PC-3 (cell line): ENCODE measurements around the gene C19orf25. TPM values are rescaled to one million over a fixed set of nuclear protein-coding genes. Genes with fewer than 3 reads are reported as not detected.

Source experiments
- ATAC-seq: fragments of 200-7000 bp; cut with Tn5 transposase; 2 replicates; pipeline ENCODE4 v1.9.1; 2020; ENCODE audit warnings: mild to moderate bottlenecking, moderate library complexity
- BruUV-seq: library from RNA; stranded (reverse); fragments of 400-500 nt; replicated peaks from 2 replicates; lab custom pipeline; 2021; lab: Mats Ljungman, UMichigan
- CTCF ChIA-PET: fragments of 300-600 bp; sonication (Branson Sonifier 250); formaldehyde crosslinking; loops from one replicate; lab custom pipeline; 2022; ENCODE audit warnings: antibody characterized with exemption; lab: Charles Lee
- POLR2A ChIA-PET: fragments of 300-600 bp; sonication (Branson Sonifier 250); formaldehyde crosslinking; loops from one replicate; lab custom pipeline; 2022; ENCODE audit warnings: antibody characterized with exemption; ENCODE audit not compliant: unreplicated experiment; lab: Charles Lee
- DNase-seq: peaks from one replicate; pipeline ENCODE4 v3.0.0-alpha.2; 2015
- H2AFZ ChIP-seq: fragments of 300-600 bp; sonication (generic); 2 replicates; pipeline ENCODE4 v1.6.0; 2016; ENCODE audit warnings: antibody characterized with exemption, low read length
- H3F3A ChIP-seq: fragments of 300-600 bp; sonication (generic); one replicate; pipeline ENCODE4 v1.6.0; 2017; ENCODE audit warnings: antibody characterized with exemption, low read length, control low read depth, mild to moderate bottlenecking; ENCODE audit not compliant: unreplicated experiment
- H3K27ac ChIP-seq: fragments of 300-600 bp; sonication (generic); 2 replicates; pipeline ENCODE4 v1.5.1; 2016; ENCODE audit warnings: mild to moderate bottlenecking, low read length
- H3K27me3 ChIP-seq: fragments of 300-600 bp; sonication (generic); 2 replicates; pipeline ENCODE4 v1.6.1; 2016; ENCODE audit warnings: low read length, mixed read lengths
- H3K36me3 ChIP-seq: fragments of 300-600 bp; sonication (generic); 2 replicates; pipeline ENCODE4 v1.6.1; 2016; ENCODE audit warnings: low read depth, mixed run types, low read length, mixed read lengths
- H3K4me1 ChIP-seq: fragments of 300-600 bp; sonication (generic); 2 replicates; pipeline ENCODE4 v1.5.1; 2016; ENCODE audit warnings: low read length; ENCODE audit not compliant: insufficient read depth
- H3K4me2 ChIP-seq: fragments of 300-600 bp; sonication (generic); 2 replicates; pipeline ENCODE4 v1.6.0; 2016; ENCODE audit warnings: low read length
- H3K4me3 ChIP-seq: fragments of 300-600 bp; sonication (generic); 2 replicates; pipeline ENCODE4 v1.5.1; 2016; ENCODE audit warnings: mild to moderate bottlenecking, low read length, mixed read lengths
- H3K79me2 ChIP-seq: fragments of 300-600 bp; sonication (generic); 2 replicates; pipeline ENCODE4 v1.6.1; 2017; ENCODE audit warnings: low read length, mixed read lengths
- H3K9ac ChIP-seq: fragments of 300-600 bp; sonication (generic); 2 replicates; pipeline ENCODE4 v1.6.0; 2016; ENCODE audit warnings: mild to moderate bottlenecking, low read length
- H3K9me2 ChIP-seq: fragments of 300-600 bp; sonication (generic); replicated peaks from 2 replicates; pipeline ENCODE4 v1.6.1; 2016; ENCODE audit warnings: mixed run types, low read length, mixed read lengths
- H3K9me3 ChIP-seq: fragments of 300-600 bp; sonication (generic); 2 replicates; pipeline ENCODE4 v1.6.1; 2016; ENCODE audit warnings: low read length, mixed read lengths
- H4K20me1 ChIP-seq: fragments of 300-600 bp; sonication (generic); 2 replicates; pipeline ENCODE4 v1.6.1; 2016; ENCODE audit warnings: low read length, mixed read lengths
- EZH2 ChIP-seq: fragments of 300-600 bp; sonication (generic); IDR thresholded peaks from one replicate; pipeline ENCODE4 v1.6.1; 2017; ENCODE audit warnings: antibody characterized with exemption, mild to moderate bottlenecking, low read length; ENCODE audit not compliant: unreplicated experiment
- EZH2phosphoT487 ChIP-seq: fragments of 300-600 bp; sonication (generic); IDR thresholded peaks from 2 replicates; pipeline ENCODE4 v1.6.1; 2018; ENCODE audit warnings: mild to moderate bottlenecking, antibody characterized with exemption, low read length, borderline replicate concordance
- intact Hi-C: fragments of 100-400 bp; cut with micrococcal nuclease; formaldehyde crosslinking; loops from 2 replicates; pipeline ENCODE4 v1.9.0; 2023
- total RNA-seq: library from RNA; depleted of rRNA; stranded (reverse); fragments of >200 nt; gene quantifications from 2 replicates; pipeline ENCODE4 v1.2.3, GENCODE V29; 2014
- TF ChIP-seq, protein P1 (sequence below): fragments of 300-600 bp; sonication (generic); conservative IDR thresholded peaks from 2 replicates; pipeline ENCODE4 v1.5.1; 2017; ENCODE audit warnings: antibody characterized with exemption, low read depth, mild to moderate bottlenecking, low read length

Gene C19orf25
- total RNA-seq, 1 experiment from 2014 or later = 45.0 TPM

DNA sequence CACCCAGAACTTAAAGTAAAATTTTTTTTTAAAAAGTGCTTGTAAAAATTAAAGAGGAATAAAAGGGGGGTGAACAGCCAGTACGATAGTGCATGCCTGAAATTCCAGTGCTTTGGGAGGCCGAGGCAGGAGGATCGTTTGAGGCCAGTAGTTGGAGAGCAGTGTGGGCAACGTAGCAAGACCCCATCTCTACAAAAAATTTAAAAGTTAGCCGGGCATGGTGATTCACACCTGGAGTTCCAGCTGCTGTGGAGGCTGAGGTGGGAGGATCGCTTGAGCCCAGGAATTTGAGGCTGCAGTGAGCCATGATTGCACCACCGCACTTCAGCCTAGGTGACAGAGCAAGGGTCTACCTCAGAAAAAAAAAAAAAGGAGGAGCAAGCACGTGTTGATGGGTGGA, 26.0 kb upstream of the C19orf25 start:
- no peaks in the 10 kb centered on the region for H3K9me3 ChIP-seq
- no peaks in the 10 kb centered on the region for H3K9me2 ChIP-seq
- no peak overlapping the region for H3K27ac ChIP-seq
- H4K20me1 ChIP-seq = no peaks in the 10 kb centered on the region
- no peaks in the 10 kb centered on the region for H3K79me2 ChIP-seq
- H3K4me1 ChIP-seq = no peaks in the 10 kb centered on the region; the same call in 1 of the 2 replicates
- intact Hi-C loops = no loop called here
- no peaks in the 10 kb centered on the region for H3K27me3 ChIP-seq
- no peak overlapping the region for H2AFZ ChIP-seq
- TF ChIP-seq EZH2 (no peak), EZH2phosphoT487 (no peak)
- TF ChIP-seq, protein P1, sequence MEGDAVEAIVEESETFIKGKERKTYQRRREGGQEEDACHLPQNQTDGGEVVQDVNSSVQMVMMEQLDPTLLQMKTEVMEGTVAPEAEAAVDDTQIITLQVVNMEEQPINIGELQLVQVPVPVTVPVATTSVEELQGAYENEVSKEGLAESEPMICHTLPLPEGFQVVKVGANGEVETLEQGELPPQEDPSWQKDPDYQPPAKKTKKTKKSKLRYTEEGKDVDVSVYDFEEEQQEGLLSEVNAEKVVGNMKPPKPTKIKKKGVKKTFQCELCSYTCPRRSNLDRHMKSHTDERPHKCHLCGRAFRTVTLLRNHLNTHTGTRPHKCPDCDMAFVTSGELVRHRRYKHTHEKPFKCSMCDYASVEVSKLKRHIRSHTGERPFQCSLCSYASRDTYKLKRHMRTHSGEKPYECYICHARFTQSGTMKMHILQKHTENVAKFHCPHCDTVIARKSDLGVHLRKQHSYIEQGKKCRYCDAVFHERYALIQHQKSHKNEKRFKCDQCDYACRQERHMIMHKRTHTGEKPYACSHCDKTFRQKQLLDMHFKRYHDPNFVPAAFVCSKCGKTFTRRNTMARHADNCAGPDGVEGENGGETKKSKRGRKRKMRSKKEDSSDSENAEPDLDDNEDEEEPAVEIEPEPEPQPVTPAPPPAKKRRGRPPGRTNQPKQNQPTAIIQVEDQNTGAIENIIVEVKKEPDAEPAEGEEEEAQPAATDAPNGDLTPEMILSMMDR = no peak
- no peaks in the 10 kb centered on the region for H3F3A ChIP-seq
- H3K4me3 ChIP-seq = no peak overlapping the region
- no peak for ATAC-seq
- CTCF ChIA-PET = no interaction called here
- DNase-seq = no peak
- POLR2A ChIA-PET = no interaction called here
- no peaks in the 10 kb centered on the region for H3K36me3 ChIP-seq
- no peak overlapping the region for H3K4me2 ChIP-seq
- no TSS peak for BruUV-seq
- no peak overlapping the region for H3K9ac ChIP-seq

GRCh38 chr19:1503925-1504773, 25.1 kb upstream of the C19orf25 start:
- Histone ChIP-seq H2AFZ (no peak overlapping the region), H4K20me1 (no peaks in the 10 kb centered on the region), H3K4me3 (no peak overlapping the region), H3K27me3 (no peaks in the 10 kb centered on the region), H3K9me3 (no peaks in the 10 kb centered on the region), H3K36me3 (no peaks in the 10 kb centered on the region), H3K79me2 (no peaks in the 10 kb centered on the region), H3K4me1 (no peaks in the 10 kb centered on the region; the same call in 1 of the 2 replicates), H3K4me2 (no peak overlapping the region), H3F3A (no peaks in the 10 kb centered on the region), H3K27ac (no peak overlapping the region), H3K9me2 (no peaks in the 10 kb centered on the region), H3K9ac (no peak overlapping the region)
- DNase-seq = no peak
- no TSS peak for BruUV-seq
- intact Hi-C loops = no loop called here
- ATAC-seq = no peak
- POLR2A ChIA-PET = no interaction called here
- no peak for TF ChIP-seq EZH2
- no peak for TF ChIP-seq EZH2phosphoT487
- TF ChIP-seq, protein P1 = no peak
- CTCF ChIA-PET = no interaction called here
